Measurements from ENCODE around the gene CD55. TPM values are rescaled to one million over a fixed set of nuclear protein-coding genes. Genes with fewer than 3 reads are reported as not detected.

CD55 gene
- polyA plus RNA-seq, 1 of the 3 experiments (the other 2 are of a cell fraction), result 10.4 TPM

DNA sequence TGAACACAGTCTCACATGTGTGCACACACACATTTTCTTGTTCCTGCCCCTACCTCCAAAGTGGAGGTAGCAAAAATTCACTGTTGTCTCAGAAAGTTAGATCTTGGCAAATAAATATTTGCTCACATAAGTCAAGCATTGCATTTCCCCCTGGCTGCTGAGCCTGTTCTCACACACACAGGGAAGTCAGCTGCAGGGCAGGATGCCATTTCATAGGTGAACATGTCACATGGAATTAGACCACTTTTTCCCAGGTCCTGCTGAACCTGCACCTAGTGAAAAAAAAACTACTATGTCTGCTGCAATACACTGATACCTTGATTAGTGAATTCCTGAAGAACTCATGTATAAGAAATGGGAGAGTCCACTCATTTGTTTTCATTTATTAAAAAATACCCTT is 5.3 kb upstream of the CD55 start:
- TF ChIP-seq, protein P1, sequence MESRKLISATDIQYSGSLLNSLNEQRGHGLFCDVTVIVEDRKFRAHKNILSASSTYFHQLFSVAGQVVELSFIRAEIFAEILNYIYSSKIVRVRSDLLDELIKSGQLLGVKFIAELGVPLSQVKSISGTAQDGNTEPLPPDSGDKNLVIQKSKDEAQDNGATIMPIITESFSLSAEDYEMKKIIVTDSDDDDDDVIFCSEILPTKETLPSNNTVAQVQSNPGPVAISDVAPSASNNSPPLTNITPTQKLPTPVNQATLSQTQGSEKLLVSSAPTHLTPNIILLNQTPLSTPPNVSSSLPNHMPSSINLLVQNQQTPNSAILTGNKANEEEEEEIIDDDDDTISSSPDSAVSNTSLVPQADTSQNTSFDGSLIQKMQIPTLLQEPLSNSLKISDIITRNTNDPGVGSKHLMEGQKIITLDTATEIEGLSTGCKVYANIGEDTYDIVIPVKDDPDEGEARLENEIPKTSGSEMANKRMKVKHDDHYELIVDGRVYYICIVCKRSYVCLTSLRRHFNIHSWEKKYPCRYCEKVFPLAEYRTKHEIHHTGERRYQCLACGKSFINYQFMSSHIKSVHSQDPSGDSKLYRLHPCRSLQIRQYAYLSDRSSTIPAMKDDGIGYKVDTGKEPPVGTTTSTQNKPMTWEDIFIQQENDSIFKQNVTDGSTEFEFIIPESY (IDR thresholded peaks at IDR 0.05; ENCODE audit: borderline replicate concordance, low read depth), result no peak
- TF ChIP-seq RFX5 (IDR thresholded peaks at IDR 0.05; ENCODE audit: low read length), result no peak
- no peak for TF ChIP-seq JUND (IDR thresholded peaks at IDR 0.05)
- TF ChIP-seq, protein P2, sequence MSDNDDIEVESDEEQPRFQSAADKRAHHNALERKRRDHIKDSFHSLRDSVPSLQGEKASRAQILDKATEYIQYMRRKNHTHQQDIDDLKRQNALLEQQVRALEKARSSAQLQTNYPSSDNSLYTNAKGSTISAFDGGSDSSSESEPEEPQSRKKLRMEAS (IDR thresholded peaks at IDR 0.05; ENCODE audit: low read depth), result no peak
- no peak for TF ChIP-seq FOXM1 (IDR thresholded peaks at IDR 0.05; ENCODE audit: low read depth)
- TF ChIP-seq FOSL2 (IDR thresholded peaks at IDR 0.05; ENCODE audit: borderline replicate concordance, low read depth), result no peak
- H3K4me1 ChIP-seq (ENCODE audit: control insufficient read depth in 1 of 2, insufficient read depth in 2 of 2, low read depth in 1 of 2, low read length in 1 of 2), result peaks cover 0 to 4% of the 10 kb centered on the region in 2 experiments; a peak in 1 of 4 replicates
- H3K4me2 ChIP-seq, result no peak overlapping the region
- no peak overlapping the region for H3K4me3 ChIP-seq (ENCODE audit: low read depth in 2 of 2, low read length in 1 of 2)
- H3K79me2 ChIP-seq (ENCODE audit: insufficient read depth), result no peaks in the 10 kb centered on the region
- H3K9me2 ChIP-seq, result no peaks in the 10 kb centered on the region
- no peaks in the 10 kb centered on the region for H3K36me3 ChIP-seq (replicated peaks in 1 of 2; ENCODE audit: control insufficient read depth in 1 of 2, insufficient read depth in 2 of 2, low read length in 1 of 2)
- no peak for DNase-seq
- no peaks in the 10 kb centered on the region for H3K9me3 ChIP-seq
- peaks cover 23% of the 10 kb centered on the region; the same call in 1 of the 2 replicates for H3K27me3 ChIP-seq (ENCODE audit: insufficient read depth)
- no peak overlapping the region for H3K27ac ChIP-seq (ENCODE audit: low read depth in 2 of 2, low read length in 1 of 2)
- ChIA-PET POLR2A (no interaction called here), CTCF (no interaction called here)
- no peaks in the 10 kb centered on the region for H4K20me1 ChIP-seq (ENCODE audit: insufficient read depth)
- H3K9ac ChIP-seq, result no peak overlapping the region
- no peak overlapping the region for H2AFZ ChIP-seq (ENCODE audit: low read depth)
- no peaks in the 10 kb centered on the region for H3F3A ChIP-seq (replicated peaks; ENCODE audit: insufficient read depth)

DNA sequence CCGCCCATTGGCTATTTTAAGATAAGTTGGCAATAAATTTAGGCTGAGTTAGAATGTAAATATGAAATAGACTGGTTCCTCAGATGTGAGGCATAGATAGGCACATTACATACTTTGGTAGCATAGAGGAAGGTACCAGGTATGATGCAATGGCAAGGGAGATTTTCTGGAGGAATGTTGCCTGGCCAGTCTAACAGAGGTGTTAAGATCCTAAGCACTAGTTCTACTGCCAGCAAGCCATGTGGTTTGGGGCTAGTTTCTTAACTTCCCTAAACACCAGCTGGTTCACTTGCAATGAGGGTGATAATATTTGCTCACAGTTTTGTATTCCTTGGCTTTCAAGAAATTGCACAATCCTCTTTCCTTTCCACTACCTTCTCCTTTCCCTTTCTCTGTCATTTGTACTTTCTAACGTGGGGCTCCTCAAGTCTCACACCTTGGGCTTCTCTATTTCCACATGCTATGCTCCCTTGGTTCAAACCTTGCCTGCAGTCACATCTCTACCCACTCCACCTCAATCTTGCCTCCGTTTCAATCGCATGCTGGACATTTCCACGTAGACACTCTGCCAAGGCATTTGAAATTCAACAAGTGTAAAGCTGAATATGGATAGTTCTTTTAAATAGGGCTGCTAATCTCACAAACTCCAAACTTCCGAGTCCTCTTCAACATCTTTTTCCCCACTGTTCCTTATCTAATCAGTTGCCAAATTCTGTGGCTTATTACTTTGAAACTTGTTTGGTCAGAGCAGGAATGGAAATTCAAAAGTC is 4.7 kb upstream of the CD55 start:
- no peaks in the 10 kb centered on the region for H3K36me3 ChIP-seq (replicated peaks in 1 of 2; ENCODE audit: control insufficient read depth in 1 of 2, insufficient read depth in 2 of 2, low read length in 1 of 2)
- peaks cover 0 to 4% of the 10 kb centered on the region in 2 experiments; a peak in 1 of 4 replicates for H3K4me1 ChIP-seq (ENCODE audit: control insufficient read depth in 1 of 2, insufficient read depth in 2 of 2, low read depth in 1 of 2, low read length in 1 of 2)
- no peak for TF ChIP-seq RAD21 (IDR thresholded peaks at IDR 0.05; ENCODE audit: low read length)
- TF ChIP-seq, protein P3, sequence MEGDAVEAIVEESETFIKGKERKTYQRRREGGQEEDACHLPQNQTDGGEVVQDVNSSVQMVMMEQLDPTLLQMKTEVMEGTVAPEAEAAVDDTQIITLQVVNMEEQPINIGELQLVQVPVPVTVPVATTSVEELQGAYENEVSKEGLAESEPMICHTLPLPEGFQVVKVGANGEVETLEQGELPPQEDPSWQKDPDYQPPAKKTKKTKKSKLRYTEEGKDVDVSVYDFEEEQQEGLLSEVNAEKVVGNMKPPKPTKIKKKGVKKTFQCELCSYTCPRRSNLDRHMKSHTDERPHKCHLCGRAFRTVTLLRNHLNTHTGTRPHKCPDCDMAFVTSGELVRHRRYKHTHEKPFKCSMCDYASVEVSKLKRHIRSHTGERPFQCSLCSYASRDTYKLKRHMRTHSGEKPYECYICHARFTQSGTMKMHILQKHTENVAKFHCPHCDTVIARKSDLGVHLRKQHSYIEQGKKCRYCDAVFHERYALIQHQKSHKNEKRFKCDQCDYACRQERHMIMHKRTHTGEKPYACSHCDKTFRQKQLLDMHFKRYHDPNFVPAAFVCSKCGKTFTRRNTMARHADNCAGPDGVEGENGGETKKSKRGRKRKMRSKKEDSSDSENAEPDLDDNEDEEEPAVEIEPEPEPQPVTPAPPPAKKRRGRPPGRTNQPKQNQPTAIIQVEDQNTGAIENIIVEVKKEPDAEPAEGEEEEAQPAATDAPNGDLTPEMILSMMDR (IDR thresholded peaks at IDR 0.05), result no peak
- TF ChIP-seq EP300 (IDR thresholded peaks at IDR 0.05; ENCODE audit: borderline replicate concordance in 1 of 2, low read depth in 1 of 2, low read length in 1 of 2), result no peak
- TF ChIP-seq EZH2phosphoT487 (IDR thresholded peaks at IDR 0.05; ENCODE audit: borderline replicate concordance, low read depth), result no peak
- no peak for TF ChIP-seq RXRA (IDR thresholded peaks at IDR 0.05; ENCODE audit: borderline replicate concordance, low read depth)
- TF ChIP-seq ELF1 (IDR thresholded peaks at IDR 0.05), result no peak
- TF ChIP-seq MXI1 (IDR thresholded peaks at IDR 0.05; ENCODE audit: low read depth, low read length), result no peak
- TF ChIP-seq FOXJ3 (CRISPR knock-in tag; IDR thresholded peaks at IDR 0.05), result no peak
- H2AFZ ChIP-seq (ENCODE audit: low read depth), result no peak overlapping the region
- DNase-seq, result no peak
- H3K4me3 ChIP-seq (ENCODE audit: low read depth in 2 of 2, low read length in 1 of 2), result no peak overlapping the region
- H4K20me1 ChIP-seq (ENCODE audit: insufficient read depth), result no peaks in the 10 kb centered on the region
- H3K27ac ChIP-seq (ENCODE audit: low read depth in 2 of 2, low read length in 1 of 2), result no peak overlapping the region
- CTCF ChIA-PET, result no interaction called here
- H3K9me3 ChIP-seq, result no peaks in the 10 kb centered on the region
- no peaks in the 10 kb centered on the region for H3K79me2 ChIP-seq (ENCODE audit: insufficient read depth)
- H3K4me2 ChIP-seq, result no peak overlapping the region
- no peaks in the 10 kb centered on the region for H3K9me2 ChIP-seq
- peaks cover 25% of the 10 kb centered on the region; the same call in 1 of the 2 replicates for H3K27me3 ChIP-seq (ENCODE audit: insufficient read depth)
- H3F3A ChIP-seq (replicated peaks; ENCODE audit: insufficient read depth), result no peaks in the 10 kb centered on the region
- 14% methylated on average over 6 of the region's 6 CpGs for WGBS (ENCODE audit: low lambda C conversion rate)
- H3K9ac ChIP-seq, result no peak overlapping the region
- POLR2A ChIA-PET, result no interaction called here
